ENCODE measurements around the gene WWC1. TPM values are rescaled to one million over a fixed set of nuclear protein-coding genes. Genes with fewer than 3 reads are reported as not detected.

The WWC1 gene
- total and polyA plus RNA-seq, 10 of the 15 experiments (the other 5 are each of a cell fraction or from before 2014, with no cell fraction given) = 0.50 to 7.8 (median 2.5) TPM

DNA sequence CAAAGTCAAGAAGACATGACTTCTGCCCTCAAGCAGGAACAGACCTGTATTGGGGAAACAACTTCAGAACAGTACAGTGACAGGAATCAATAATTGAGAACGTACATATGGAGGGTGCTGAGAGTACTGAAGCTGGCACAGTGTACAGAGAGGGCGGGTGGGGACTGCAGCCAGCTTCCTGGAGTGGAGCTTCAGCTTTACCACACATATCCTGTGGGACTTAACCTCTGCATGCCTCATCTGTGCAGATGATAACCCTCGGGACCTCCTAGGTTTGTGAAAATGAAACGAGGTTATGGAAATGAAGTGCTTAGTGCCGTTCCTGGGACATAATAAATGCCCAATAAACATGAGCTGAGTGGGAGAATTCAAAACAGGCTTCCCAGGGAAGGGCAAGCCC, 172.8 kb downstream of the WWC1 start:
- SMC1A ChIA-PET (ENCODE audit: uncharacterized antibody, unreplicated experiment) = interaction anchor here (1.1 kb wide), 1 partner anchor 18 kb away, joined by 3 read pairs; no protein-coding TSS in a partner anchor
- TF ChIP-seq RFX5 (IDR thresholded peaks at IDR 0.05; ENCODE audit: low read depth, low read length) = no peak
- TF ChIP-seq NFIC (IDR thresholded peaks at IDR 0.05; ENCODE audit: low read depth, low read length) = no peak
- no peak for TF ChIP-seq RBBP5 (conservative IDR thresholded peaks at IDR 0.05)
- TF ChIP-seq JUNB (IDR thresholded peaks at IDR 0.05) = no peak
- no peak for TF ChIP-seq KDM1A (IDR thresholded peaks at IDR 0.05; ENCODE audit: borderline replicate concordance)
- no peak for TF ChIP-seq CBX5 (IDR thresholded peaks at IDR 0.05; ENCODE audit: low read depth)
- TF ChIP-seq SUPT20H (IDR thresholded peaks at IDR 0.05; ENCODE audit: borderline replicate concordance, control insufficient read depth, low read depth, low read length) = no peak
- TF ChIP-seq WRNIP1 (IDR thresholded peaks at IDR 0.05; ENCODE audit: borderline replicate concordance, low read depth, low read length) = no peak
- H3K4me3 ChIP-seq = no peak overlapping the region
- no peaks in the 10 kb centered on the region for H3K79me2 ChIP-seq (ENCODE audit: control insufficient read depth, insufficient read depth, low read length)
- CTCF ChIA-PET = no interaction called here
- POLR2A ChIA-PET = no interaction called here
- no peak overlapping the region for H3K27ac ChIP-seq (ENCODE audit: control insufficient read depth, insufficient read depth)
- intact Hi-C loops (cut with micrococcal nuclease; ENCODE audit: unreplicated experiment) = no loop called here
- ATAC-seq = no peak
- no peaks in the 10 kb centered on the region for H3K27me3 ChIP-seq (replicated peaks in 1 of 2; ENCODE audit: control insufficient read depth in 2 of 2, insufficient read depth in 2 of 2, low read length in 1 of 2)
- in situ Hi-C loops (cut with MboI) = no loop called here
- no peak for DNase-seq (ENCODE audit: low read depth, low spot score)
- WGBS (ENCODE audit: insufficient coverage, insufficient replicate concordance, low lambda C conversion rate, missing lambda C conversion rate) = 18% methylated on average over 5 of the region's 5 CpGs
- no TSS peak for BruUV-seq (replicated peaks)
- no peaks in the 10 kb centered on the region for H3K9me3 ChIP-seq (replicated peaks; ENCODE audit: control insufficient read depth, insufficient read depth, low read length)
- H2AFZ ChIP-seq (ENCODE audit: control insufficient read depth, low read depth, low read length) = peak overlapping the region; percentile 4
- FAIRE-seq = no peak
- RAD21 ChIA-PET (ENCODE audit: unreplicated experiment) = no interaction called here
- no peaks in the 10 kb centered on the region for H3K4me1 ChIP-seq (ENCODE audit: control insufficient read depth, insufficient read depth, low read length)
- no peaks in the 10 kb centered on the region for H4K20me1 ChIP-seq (ENCODE audit: control insufficient read depth, insufficient read depth)
- no peaks in the 10 kb centered on the region; a peak in 1 of 4 replicates for H3K36me3 ChIP-seq (ENCODE audit: control insufficient read depth in 2 of 2, insufficient read depth in 2 of 2, low read length in 1 of 2)
- H3K9ac ChIP-seq (ENCODE audit: control insufficient read depth, insufficient read depth, low read length) = no peak overlapping the region
- H3K4me2 ChIP-seq (ENCODE audit: control insufficient read depth, insufficient read depth) = no peak overlapping the region

DNA sequence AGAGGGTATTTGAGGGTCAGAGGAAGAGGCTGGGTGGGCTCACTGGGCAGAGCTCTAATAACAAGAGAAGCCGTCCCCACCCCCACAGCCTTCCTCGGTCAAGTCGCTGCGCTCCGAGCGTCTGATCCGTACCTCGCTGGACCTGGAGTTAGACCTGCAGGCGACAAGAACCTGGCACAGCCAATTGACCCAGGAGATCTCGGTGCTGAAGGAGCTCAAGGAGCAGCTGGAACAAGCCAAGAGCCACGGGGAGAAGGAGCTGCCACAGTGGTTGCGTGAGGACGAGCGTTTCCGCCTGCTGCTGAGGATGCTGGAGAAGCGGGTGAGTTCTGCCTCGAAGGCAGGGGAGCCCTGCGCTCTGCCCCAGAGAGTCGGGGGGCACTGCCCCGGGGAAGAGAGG, 173.2 kb downstream of the WWC1 start:
- in situ Hi-C loops (cut with MboI) = no loop called here
- Histone ChIP-seq H3K4me3 (no peak overlapping the region), H3K4me2 (ENCODE audit: control insufficient read depth, insufficient read depth) (no peak overlapping the region), H2AFZ (ENCODE audit: control insufficient read depth, low read depth, low read length) (no peak overlapping the region), H3K9ac (ENCODE audit: control insufficient read depth, insufficient read depth, low read length) (no peak overlapping the region), H3K36me3 (ENCODE audit: control insufficient read depth in 2 of 2, insufficient read depth in 2 of 2, low read length in 1 of 2) (no peaks in the 10 kb centered on the region; a peak in 1 of 4 replicates), H3K79me2 (ENCODE audit: control insufficient read depth, insufficient read depth, low read length) (no peaks in the 10 kb centered on the region), H3K27ac (ENCODE audit: control insufficient read depth, insufficient read depth) (no peak overlapping the region), H3K9me3 (replicated peaks; ENCODE audit: control insufficient read depth, insufficient read depth, low read length) (no peaks in the 10 kb centered on the region), H4K20me1 (ENCODE audit: control insufficient read depth, insufficient read depth) (no peaks in the 10 kb centered on the region), H3K27me3 (replicated peaks in 1 of 2; ENCODE audit: control insufficient read depth in 2 of 2, insufficient read depth in 2 of 2, low read length in 1 of 2) (no peaks in the 10 kb centered on the region), H3K4me1 (ENCODE audit: control insufficient read depth, insufficient read depth, low read length) (no peaks in the 10 kb centered on the region)
- ChIA-PET POLR2A (no interaction called here), RAD21 (ENCODE audit: unreplicated experiment) (no interaction called here), CTCF (no interaction called here), SMC1A (ENCODE audit: uncharacterized antibody, unreplicated experiment) (interaction anchor here (1.1 kb wide), 1 partner anchor 17 kb away, joined by 3 read pairs; no protein-coding TSS in a partner anchor)
- no peak for TF ChIP-seq STAT1 (conservative IDR thresholded peaks at IDR 0.05)
- no peak for TF ChIP-seq BRCA1 (IDR thresholded peaks at IDR 0.05; ENCODE audit: low read depth, low read length)
- TF ChIP-seq HDAC6 (IDR thresholded peaks at IDR 0.05; ENCODE audit: unreplicated experiment) = no peak
- no peak for TF ChIP-seq ZBTB40 (IDR thresholded peaks at IDR 0.05; ENCODE audit: borderline replicate concordance)
- WGBS (ENCODE audit: insufficient coverage, insufficient replicate concordance, low lambda C conversion rate, missing lambda C conversion rate) = 85% methylated on average over 20 of the region's 20 CpGs
- FAIRE-seq (no peak), DNase-seq (ENCODE audit: low read depth, low spot score) (no peak), ATAC-seq (no peak)
- BruUV-seq (replicated peaks) = no TSS peak
- intact Hi-C loops (cut with micrococcal nuclease; ENCODE audit: unreplicated experiment) = no loop called here
